HG03565 (cell line): ENCODE data around the gene NRSN2.

ENCODE experiments used
- ATAC-seq: cut with Tn5 transposase; IDR thresholded peaks from one replicate; pipeline ENCODE4 v1.9.1; 2021; ENCODE audit warnings: mild to moderate bottlenecking, moderate library complexity; ENCODE audit not compliant: unreplicated experiment

The NRSN2 gene

DNA sequence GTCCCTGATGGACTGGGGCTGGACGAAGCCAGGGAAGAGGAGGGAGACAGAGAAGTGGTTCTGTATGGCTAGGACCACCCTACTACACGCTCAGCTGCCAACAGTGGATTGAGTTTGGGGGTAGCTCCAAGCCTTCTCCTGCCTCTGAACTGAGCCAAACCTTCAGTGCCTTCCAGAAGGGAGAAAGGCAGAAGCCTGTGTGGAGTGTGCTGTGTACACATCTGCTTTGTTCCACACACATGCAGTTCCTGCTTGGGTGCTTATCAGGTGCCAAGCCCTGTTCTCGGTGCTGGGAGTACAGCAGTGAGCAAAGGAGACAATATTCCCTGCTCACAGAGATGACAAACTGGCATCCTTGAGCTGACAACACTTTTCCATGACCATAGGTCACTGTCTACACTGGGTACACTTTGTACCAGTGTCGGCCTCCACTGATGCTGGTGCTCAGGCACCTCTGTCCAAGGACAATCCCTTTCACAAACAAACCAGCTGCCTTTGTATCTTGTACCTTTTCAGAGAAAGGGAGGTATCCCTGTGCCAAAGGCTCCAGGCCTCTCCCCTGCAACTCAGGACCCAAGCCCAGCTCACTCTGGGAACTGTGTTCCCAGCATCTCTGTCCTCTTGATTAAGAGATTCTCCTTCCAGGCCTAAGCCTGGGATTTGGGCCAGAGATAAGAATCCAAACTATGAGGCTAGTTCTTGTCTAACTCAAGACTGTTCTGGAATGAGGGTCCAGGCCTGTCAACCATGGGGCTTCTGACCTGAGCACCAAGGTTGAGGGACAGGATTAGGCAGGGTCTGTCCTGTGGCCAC, 49.9 kb downstream of the NRSN2 start:
- ATAC-seq = no peak

DNA sequence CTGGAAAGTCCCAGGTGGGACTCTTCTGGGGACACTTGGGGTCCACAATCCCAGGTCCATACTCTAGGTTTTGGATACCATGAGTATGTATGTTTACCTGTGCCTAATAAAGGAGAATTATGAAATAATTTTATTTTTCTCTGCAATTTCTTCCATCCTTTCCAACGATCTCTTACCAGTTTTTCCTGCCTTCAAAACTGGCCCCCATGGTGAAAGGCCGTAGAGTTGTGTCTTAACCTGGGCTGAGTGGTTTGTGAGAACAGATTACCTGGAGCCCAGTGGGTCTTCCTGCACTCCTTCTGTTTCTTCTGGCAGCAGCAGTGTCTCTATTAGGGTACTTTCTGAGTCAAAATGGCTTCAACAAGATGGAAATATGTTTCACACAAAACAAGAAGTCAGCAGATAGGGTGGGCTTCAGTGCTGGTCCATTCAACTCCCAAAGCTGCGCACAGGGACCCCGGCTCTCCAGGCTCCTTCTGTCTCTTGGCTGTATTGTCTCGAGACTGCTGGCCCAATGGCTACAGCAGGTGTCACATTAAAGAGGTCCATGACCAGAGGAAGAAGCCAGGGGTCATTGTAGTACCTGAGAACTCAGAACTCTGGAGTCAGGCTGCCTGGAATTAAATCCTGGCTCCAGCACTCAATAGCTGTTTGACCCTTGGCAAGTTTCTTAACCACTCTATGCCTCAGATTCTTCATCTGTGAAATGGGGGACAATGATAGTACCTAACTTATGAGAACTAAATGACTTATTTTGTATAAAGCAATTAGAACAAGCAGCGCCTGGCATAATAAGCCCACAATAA, 50.7 kb downstream of the NRSN2 start:
- no peak for ATAC-seq

DNA sequence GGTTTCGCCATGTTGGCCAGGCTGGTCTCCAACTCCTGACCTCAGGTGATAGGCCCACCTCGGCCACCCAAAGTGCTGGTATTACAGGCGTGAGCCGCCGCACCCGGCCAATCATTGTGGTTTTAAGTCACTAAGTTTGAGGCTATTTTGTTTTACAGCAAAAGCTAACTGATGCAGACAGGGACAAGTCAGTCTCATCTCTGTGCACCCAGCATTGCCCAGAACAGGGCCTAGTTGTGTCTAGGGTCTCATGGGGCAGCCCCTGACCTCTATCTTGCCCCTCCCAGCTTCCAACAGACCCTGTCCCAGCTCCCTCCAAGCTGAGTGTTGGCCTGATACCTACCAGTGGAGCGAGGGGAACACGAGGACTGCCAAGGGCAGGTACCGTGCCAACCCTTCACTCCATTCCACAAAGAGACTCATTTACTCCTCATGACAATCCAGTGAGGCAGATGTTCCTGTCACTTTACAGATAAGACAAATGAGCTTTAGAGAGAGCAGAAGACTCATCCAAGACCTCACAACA, 52.3 kb downstream of the NRSN2 start:
- ATAC-seq = no peak

DNA sequence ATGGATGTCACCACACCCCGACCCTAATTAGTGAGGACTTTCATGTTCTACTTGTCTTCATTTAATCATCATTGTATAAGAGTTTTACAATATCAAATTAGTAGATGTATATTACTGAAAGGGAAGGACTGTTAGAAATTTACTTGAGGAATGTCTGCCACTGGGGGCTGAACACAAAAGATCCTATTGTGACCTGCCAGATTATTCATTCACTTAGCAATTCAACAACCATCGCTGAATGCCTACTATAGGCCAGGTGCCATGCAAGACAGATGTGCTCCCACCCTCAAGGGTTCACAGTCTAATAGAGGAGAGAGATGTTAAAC, 53.2 kb downstream of the NRSN2 start:
- no peak for ATAC-seq

DNA sequence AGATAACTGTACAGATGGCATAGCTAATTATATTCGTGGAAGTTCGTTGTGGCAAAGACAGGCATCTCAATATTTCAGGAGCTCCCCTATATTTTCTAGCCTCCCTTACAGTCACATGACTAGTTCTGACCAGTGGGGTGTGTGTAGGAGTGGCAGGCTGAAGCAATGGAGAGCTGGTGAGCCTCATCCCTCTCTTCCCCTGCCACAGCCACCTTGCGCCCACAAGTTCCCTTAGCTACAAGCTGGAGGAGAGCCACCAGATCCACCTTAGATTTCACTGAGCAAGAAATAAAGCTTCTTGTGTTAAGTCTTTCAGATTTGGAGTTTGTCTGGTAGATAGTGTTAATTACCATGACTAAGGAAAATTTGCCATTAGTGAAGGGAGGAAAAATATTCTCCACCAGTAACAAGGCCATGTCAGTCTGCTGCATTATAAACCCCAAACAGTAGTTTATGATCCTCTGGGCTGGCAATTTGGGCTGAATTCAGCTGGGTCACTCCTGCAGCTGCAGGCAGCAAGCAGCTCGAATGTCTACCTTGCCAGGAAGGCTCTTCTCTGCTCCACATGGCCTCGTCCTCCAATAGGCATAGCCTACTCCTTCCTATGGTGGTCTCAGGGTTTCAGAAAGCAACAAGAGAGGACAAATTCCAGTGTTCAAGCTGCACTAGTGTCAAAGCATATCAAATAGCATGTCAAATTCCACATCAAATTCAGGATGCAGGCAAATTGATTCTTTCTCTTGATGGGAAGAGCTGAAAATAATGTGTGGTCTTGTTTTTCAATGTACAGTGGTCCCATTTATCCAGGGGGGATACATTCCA, 53.8 kb downstream of the NRSN2 start:
- ATAC-seq = no peak

DNA sequence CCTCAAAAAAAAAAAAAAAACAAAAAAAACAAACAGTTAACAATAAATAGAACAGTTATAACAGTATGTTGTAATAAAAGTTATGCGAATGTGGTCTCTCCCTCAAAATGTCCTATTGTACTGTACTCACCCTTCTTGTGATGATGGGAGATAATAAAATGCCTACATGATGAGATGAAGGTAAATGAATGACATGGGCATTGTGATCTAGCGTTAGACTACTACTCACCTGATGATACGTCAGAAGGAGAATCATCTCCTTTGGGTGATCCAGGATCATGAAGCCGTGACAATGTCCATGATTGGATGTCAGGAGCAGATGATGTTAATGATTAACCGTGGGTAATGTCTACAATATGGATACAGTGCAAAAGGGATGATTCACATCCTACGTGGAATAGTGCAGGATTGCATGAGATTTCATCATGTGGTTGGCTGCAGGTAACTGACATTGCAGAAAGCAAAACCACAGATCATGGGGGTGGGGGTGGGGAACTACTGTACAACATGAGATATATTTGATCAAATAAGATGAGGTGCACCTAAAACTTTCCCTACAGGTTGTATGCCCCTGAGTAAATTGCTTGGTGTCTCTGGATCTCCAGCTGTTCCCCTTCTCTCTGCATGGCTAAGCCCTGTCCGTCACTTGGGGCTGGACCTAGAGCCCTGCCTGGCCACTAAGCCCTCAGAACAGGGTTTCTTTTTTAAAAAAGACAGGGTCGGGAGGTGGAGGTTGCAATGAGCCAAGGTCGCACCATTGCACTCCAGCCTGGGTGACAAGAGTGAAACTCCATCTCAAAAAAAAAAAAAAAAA, 55.0 kb downstream of the NRSN2 start:
- no peak for ATAC-seq

DNA sequence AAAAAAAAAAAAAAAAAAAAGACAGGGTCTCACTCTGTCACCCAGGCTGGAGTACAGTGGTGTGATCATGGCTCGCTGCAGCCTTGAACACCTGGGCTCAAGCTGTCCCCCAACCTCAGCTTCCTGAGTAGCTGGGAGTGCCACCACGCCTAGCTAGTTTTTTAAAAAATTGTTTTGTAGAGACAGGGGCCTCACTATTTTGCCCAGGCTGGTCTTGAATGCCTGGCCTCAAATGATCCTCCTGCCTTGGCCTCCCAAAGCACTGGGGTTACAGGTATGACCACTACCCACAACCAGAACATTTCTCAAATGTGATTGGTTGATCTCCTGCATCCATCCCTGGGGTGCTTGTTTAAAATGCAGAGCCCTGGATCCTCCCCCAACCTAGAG, 55.6 kb downstream of the NRSN2 start:
- ATAC-seq = no peak

DNA sequence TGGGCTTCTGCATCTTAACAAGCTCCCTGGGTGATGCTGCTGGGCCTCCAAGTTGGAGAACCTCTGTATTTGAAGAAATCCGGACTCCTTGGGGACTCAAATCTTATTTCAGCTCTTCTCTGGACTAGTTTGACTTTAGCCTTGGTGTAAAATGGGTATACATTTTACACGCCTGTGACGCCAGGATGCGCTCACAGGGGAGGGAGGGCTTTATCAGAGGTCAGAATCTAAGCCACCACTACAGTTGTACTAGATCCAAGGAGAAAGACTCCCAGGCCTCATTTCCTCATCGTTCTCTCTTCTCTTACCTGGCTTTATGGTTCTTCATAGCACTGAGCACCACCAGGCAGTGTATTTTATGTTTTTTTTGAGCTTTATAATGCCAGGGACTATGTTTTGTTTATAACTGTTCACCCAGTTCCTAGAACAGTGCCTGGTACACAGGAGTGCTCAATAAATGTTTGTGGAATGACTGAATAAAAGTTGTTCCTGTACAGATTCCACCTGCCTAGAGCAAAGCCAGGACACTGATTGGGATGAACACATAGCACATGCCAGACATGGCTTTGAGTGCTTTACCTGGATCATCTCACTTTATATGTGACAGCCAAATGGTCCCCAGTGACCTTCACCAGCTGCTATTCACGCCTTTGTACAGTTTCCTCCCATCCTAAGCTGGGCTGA, 56.1 kb downstream of the NRSN2 start:
- no peak for ATAC-seq

DNA sequence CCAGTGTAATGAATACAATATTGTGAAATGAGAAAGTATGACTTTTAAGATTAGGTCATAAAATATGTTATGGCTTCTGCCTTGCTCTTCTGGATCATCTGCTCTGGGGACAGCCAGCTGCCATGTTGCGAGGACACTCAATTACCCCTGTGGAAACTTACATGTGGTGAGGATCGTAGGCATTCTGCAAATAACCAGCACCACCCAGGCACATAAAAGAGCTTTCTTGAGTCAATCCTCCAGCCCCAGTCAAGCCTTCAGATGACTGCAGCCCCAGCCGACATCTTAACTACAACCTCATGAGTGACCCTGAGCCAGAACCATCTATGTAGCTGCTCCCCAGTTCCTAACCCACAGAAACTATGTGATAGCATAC, 56.7 kb downstream of the NRSN2 start:
- ATAC-seq = no peak

DNA sequence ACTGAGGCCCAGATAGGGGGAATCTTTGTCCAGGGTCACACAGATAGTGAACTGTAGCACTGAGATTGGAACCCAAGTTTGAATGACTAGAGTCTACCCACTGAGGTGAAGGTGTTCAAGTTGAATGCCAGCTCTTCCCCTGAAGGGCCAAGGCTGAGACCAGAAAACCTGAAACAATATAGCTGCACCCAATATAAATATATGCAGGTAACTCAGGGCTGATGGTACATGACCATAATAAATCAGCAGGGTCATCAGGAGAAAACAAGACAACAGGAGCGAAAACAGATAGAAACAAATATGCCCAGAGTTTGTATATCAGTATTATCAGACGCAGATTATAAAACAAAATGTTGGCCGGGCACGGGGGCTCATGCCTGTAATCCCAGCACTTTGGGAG, 57.2 kb downstream of the NRSN2 start:
- ATAC-seq = no peak
